ENCODE data around the gene RXRA.

The RXRA gene

DNA sequence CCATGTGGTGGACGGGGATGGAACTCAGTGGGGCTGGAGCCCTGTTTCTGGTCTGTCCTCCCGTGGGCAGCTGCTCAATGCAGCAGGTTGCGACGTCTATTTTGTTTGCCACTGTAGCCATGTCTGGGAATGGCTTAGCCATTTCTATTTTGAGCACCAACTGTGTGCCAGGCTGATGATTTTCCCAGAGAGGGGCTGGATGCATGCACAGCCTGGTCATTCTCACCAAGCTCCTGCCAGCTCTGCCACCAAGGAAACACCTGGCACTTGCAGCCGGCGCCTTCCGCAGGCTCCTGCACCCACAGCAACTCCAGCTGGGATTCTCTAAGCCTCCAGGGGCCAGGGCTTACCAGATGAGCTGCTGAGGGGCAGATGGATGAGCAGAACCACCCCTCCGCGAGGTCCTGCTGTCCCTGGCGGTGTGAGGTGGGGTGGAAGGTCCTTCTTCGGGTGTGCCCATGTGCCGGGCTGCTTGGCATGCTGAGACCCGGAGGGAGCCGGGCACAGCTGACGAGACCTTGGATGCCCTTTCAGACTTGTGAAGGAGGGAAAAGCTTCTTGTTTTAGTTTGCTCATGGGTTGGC lies 151.2 kb downstream of the RXRA start:
- DNase-seq, result no peak

DNA sequence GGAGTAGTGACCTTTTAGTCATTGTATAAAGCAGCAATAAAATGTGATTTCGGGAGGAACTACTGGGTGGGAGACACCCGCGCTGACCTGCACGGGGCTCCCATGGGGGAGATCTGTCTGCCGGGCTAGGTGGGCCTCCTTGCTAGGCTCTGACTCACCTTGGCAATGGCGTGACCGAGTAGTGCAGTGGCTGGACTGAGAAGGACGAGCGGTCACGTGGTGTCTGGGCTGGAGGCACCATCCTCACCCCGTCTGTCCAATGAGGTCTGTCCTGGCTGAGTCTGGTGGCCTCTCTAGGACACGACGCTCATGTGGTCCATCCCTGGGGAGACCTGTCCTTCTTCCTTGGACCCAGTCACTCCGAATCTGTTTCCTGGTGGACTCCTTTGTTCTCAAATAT lies 151.7 kb downstream of the RXRA start:
- DNase-seq, result no peak

DNA sequence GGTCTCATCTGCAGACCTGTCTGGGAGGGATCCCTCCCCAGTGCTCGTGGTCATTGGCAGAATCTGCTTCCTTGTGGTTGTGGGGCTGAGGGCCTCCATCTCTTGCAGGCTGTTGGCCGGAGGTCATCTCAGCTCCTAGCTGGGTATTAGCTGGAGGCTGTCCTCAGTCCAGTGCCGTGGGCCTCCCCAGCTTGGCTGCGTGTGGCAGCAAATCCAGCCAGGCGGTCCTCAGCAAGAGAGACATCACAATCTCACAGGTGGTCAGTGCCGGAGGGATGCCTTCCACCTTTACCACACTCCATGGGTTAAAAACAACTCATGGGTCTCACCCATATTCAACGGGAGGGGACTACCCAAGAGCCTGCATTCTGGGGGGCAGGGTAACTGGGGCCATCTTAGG lies 155.5 kb downstream of the RXRA start:
- no peak for DNase-seq

DNA sequence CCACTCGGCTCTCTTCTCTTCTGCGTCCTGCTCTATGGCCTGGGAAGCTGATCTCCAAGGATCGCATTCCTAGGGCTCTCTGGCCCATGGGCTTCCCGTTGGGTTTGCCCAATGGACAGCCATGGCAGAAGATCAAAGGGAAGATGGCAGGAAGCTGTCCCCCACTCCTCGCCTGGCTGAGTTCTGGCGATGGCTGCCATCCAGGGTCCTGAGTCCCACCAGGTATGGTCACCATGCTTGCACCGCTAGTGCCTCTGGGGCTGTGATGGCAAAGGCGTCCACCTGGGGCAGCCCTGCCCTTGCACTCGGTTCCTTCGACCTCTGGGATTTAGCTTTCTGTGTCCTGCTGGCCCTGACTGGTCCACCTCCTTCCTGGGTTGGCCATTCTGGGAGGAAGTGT lies 156.0 kb downstream of the RXRA start:
- no peak for DNase-seq

DNA sequence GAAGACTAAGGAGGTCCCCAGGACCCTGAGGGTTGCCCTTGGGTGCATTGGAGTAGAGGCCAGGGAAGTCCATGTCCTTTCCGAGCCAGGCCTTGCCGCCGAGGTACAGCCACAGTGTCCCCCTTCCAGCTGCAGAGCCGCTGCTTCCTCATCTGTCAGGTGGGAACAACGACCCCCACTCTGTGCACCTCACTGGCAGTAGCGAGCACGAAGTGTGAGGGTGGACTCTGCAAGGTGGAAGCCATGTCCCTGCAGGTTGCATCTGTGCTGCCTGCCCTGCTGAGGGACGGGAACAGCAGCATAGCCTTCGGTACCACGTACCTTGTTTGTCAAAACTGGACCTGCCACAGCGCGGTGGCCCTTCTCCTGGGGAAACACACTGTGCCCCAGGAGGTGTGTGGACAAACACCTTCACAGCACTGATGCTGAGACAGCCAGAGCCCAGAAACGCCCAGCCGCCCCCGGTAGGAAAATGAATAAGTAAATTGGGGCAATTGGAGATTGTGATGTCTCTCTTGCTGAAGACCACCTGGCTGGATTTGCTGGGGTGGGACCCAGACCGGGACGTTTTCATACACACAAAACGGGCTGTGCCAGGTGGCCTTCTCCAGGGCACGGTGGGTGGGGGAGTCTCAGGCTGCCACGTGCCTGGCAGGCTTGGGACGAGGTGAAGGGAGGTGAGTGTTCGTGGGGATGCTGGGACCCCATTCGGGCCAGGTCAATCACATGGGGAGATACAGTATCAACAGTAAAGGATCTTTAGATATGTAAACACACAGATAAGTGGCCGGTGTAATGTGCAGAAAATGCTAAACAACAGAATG lies 157.3 kb downstream of the RXRA start:
- DNase-seq, result no peak

DNA sequence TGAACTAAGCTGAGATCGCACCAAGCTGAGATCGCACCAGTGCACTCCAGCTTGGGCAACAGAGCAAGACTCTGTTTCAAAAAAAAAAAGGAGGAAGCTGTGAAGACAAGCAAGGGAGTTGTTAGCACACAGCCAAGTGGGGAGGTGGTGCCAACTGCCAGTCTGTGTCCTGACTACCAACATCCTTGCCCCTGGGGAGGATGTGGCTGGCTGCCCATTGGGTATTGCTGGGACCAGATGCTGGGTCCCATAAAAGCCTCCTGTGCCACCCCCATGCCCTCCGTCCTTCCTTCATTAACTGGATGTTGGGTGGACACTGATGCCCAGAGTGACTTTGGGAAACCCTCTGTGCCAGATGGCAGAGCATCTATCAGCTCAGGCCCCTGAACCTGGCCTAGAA lies 158.2 kb downstream of the RXRA start:
- DNase-seq, result no peak

DNA sequence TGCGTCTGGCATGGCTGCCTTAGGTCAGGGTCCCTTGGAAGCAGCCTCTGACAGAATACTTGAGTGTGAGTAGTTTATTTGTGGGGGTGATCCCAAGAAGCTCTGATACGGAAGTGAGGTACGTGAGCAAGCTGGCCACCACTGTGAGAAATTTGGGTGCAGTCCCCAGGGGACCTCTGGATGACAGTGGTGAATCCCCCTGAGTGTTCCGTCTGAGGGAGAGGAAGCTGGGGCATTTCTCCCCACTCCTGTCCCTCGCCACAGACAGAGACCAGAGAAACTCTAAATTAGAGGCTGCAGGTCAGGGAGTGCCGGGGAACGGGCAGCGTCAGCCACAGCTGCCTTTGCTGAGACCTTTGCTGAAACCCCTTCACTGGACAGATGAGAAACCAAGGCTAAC lies 159.4 kb downstream of the RXRA start:
- no peak for DNase-seq

DNA sequence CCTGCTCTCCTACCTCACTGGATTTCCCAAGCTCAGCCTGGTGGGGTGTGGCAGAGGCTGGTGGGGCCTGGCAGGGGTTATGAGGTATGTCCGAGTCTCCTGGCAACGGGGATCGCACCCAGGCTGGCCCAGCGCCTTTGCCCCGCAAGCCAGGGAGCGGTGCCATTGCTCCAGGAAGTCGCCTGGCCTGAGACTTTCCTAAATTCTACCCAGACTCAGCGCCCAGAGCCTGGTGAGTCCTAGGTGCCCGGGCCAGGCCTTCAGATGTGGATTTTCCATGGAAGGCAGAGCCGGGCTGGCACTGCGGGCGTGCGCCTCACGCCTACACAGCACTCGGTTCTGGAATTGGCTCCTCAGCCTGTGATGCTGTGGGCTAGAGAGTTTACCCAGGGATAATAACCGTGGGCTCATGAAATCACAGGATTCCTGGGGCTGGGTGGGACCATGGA lies 159.9 kb downstream of the RXRA start:
- DNase-seq, result no peak

DNA sequence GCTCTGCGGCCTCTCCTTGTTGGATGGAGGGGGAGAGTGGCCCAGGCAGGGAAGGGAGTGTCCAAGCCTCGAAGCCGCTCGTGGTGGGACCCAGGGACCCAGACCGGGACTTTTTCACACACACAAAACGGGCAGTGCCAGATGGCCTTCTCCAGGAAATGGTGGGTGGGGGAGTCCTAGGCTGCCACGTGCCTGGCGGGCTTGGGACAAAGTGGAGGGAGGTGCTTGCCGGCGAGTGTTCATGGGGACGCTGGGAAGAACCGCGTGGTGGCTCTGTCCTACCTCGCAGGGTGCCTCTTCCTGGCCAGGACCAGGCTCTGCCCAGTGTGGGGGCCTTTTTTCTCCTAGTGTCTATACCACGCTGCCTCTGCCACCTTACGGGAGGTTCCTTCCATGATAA lies 160.3 kb downstream of the RXRA start:
- no peak for DNase-seq
